Hepatocyte (in vitro differentiated cells): ENCODE data around the gene GRIN3B. TPM values are rescaled to one million over a fixed set of nuclear protein-coding genes. Genes with fewer than 3 reads are reported as not detected.

Source experiments
- DNase-seq: peaks from one replicate; pipeline ENCODE4 v3.0.0-alpha.2; 2016; ENCODE audit warnings: low spot score
- H2AFZ ChIP-seq: fragments of 200-600 bp; sonication (generic); 2 replicates; pipeline ENCODE4 v1.6.0; 2016; ENCODE audit warnings: antibody characterized with exemption, mild to moderate bottlenecking
- H3K27ac ChIP-seq: fragments of 200-600 bp; sonication (generic); 2 replicates; pipeline ENCODE4 v1.5.1; 2016; ENCODE audit warnings: mild to moderate bottlenecking
- H3K27me3 ChIP-seq: fragments of 200-600 bp; sonication (generic); 2 replicates; pipeline ENCODE4 v1.6.1; 2016
- H3K36me3 ChIP-seq: fragments of 200-600 bp; sonication (generic); replicated peaks from 2 replicates; pipeline ENCODE4 v1.5.1; 2016; ENCODE audit warnings: low read depth; ENCODE audit not compliant: insufficient read depth
- H3K4me1 ChIP-seq: fragments of 200-600 bp; sonication (generic); 2 replicates; pipeline ENCODE4 v1.5.1; 2016; ENCODE audit warnings: mild to moderate bottlenecking, moderate library complexity; ENCODE audit not compliant: insufficient read depth
- H3K4me2 ChIP-seq: fragments of 200-600 bp; sonication (generic); 2 replicates; pipeline ENCODE4 v1.6.0; 2016
- H3K4me3 ChIP-seq: fragments of 200-600 bp; sonication (generic); 2 replicates; pipeline ENCODE4 v1.5.1; 2016; ENCODE audit warnings: mild to moderate bottlenecking
- H3K79me2 ChIP-seq: fragments of 200-600 bp; sonication (generic); 2 replicates; pipeline ENCODE4 v1.6.0; 2017; ENCODE audit warnings: mild to moderate bottlenecking
- H3K9me2 ChIP-seq: fragments of 200-600 bp; sonication (generic); replicated peaks from 2 replicates; pipeline ENCODE4 v1.6.0; 2017; ENCODE audit warnings: mild to moderate bottlenecking; ENCODE audit not compliant: insufficient read depth
- H3K9me3 ChIP-seq: fragments of 200-600 bp; sonication (generic); 2 replicates; pipeline ENCODE4 v1.5.1; 2016; ENCODE audit warnings: low read depth, mild to moderate bottlenecking
- H4K20me1 ChIP-seq: fragments of 200-600 bp; sonication (generic); 2 replicates; pipeline ENCODE4 v1.6.0; 2016; ENCODE audit warnings: mild to moderate bottlenecking; ENCODE audit not compliant: insufficient read depth, poor library complexity, severe bottlenecking
- CTCF ChIP-seq: fragments of 200-600 bp; sonication (generic); IDR thresholded peaks from 2 replicates; pipeline ENCODE4 v1.5.1; 2016; ENCODE audit warnings: antibody characterized with exemption, mild to moderate bottlenecking; ENCODE audit not compliant: poor library complexity
- EZH2 ChIP-seq: fragments of 200-600 bp; sonication (generic); IDR thresholded peaks from 2 replicates; pipeline ENCODE4 v1.6.1; 2016; ENCODE audit warnings: antibody characterized with exemption, mild to moderate bottlenecking, borderline replicate concordance
- EZH2phosphoT487 ChIP-seq: fragments of 200-600 bp; sonication (generic); IDR thresholded peaks from one replicate; pipeline ENCODE4 v1.6.1; 2018; ENCODE audit warnings: antibody characterized with exemption, mild to moderate bottlenecking, low read depth, moderate library complexity; ENCODE audit not compliant: unreplicated experiment, severe bottlenecking
- WGBS: methylation state at CpG from one replicate; pipeline ENCODE4 v1.1.6; 2016; ENCODE audit warnings: low lambda C conversion rate; ENCODE audit errors: missing lambda C conversion rate; 5-methylcytosine and 5-hydroxymethylcytosine counted together
- polyA plus RNA-seq: library from polyadenylated mRNA; unstranded; fragments of >200 nt; fragmentation: Nextera tagmentation; extraction: Ambion mirVana; gene quantifications from 2 replicates; pipeline ENCODE4 v1.2.1, GENCODE V29; 2016
- total RNA-seq: library from RNA; depleted of rRNA; stranded (reverse); fragments of >200 nt; gene quantifications from 2 replicates; pipeline ENCODE4 v1.2.3, GENCODE V29; 2014

GRIN3B gene
- total and polyA plus RNA-seq, 2 experiments from 2014 or later: 0.30 to 0.48 TPM

GRCh38 chr19:1037621-1038064 is 37.4 kb downstream of the GRIN3B start:
- Histone ChIP-seq H3K79me2 (peaks cover 4% of the 10 kb centered on the region), H3K9me2 (no peaks in the 10 kb centered on the region), H3K4me1 (peaks cover 8% of the 10 kb centered on the region), H4K20me1 (peaks cover 9% of the 10 kb centered on the region), H3K36me3 (no peaks in the 10 kb centered on the region), H3K27me3 (no peaks in the 10 kb centered on the region), H3K4me3 (no peak overlapping the region), H2AFZ (no peak overlapping the region), H3K4me2 (no peak overlapping the region), H3K27ac (peak overlapping the region; percentile 51), H3K9me3 (no peaks in the 10 kb centered on the region)
- no peak for DNase-seq
- TF ChIP-seq EZH2phosphoT487 (no peak), EZH2 (no peak)
- 92% methylated on average over 21 of the region's 22 CpGs for WGBS

GRCh38 chr19:1038978-1039645 is 38.9 kb downstream of the GRIN3B start:
- peak overlapping the region; percentile 73 for H3K4me2 ChIP-seq
- H3K27me3 ChIP-seq: no peaks in the 10 kb centered on the region
- TF ChIP-seq EZH2 (no peak), EZH2phosphoT487 (no peak), CTCF (no peak)
- no peak for DNase-seq
- peaks cover 8% of the 10 kb centered on the region for H3K4me1 ChIP-seq
- peaks cover 3% of the 10 kb centered on the region for H4K20me1 ChIP-seq
- 57% methylated on average over 22 of the region's 22 CpGs for WGBS
- no peaks in the 10 kb centered on the region for H3K9me2 ChIP-seq
- H3K9me3 ChIP-seq: no peaks in the 10 kb centered on the region
- no peaks in the 10 kb centered on the region for H3K79me2 ChIP-seq
- no peak overlapping the region for H2AFZ ChIP-seq
- no peaks in the 10 kb centered on the region for H3K36me3 ChIP-seq
- H3K4me3 ChIP-seq: no peak overlapping the region
- peak overlapping the region; percentile 28 for H3K27ac ChIP-seq

GRCh38 chr19:1039646-1040475 is 39.6 kb downstream of the GRIN3B start, which contains the start of gene ABCA7:
Gene ABCA7, plus strand, starts transcription at chr19:1040107. Its CDS starts 1,255 bp downstream, at chr19:1041362.
- H3K79me2 ChIP-seq: no peaks in the 10 kb centered on the region
- no peaks in the 10 kb centered on the region for H3K9me3 ChIP-seq
- H2AFZ ChIP-seq: peak within 1 kb of the TSS; percentile 4

More at GRCh38 chr19:1039646-1040475, 39.6 kb downstream of the GRIN3B start, which contains the start of gene ABCA7:
- no peaks in the 10 kb centered on the region for H3K9me2 ChIP-seq
- peak; percentile 98 for DNase-seq
- H3K4me2 ChIP-seq: peak within 1 kb of the TSS; percentile 84
- no peaks in the 10 kb centered on the region for H3K36me3 ChIP-seq
- peak within 1 kb of the TSS; percentile 15 for H3K4me3 ChIP-seq
- 4% methylated on average over 56 of the region's 56 CpGs for WGBS
- H3K27ac ChIP-seq: peak within 1 kb of the TSS; percentile 28
- no peaks in the 10 kb centered on the region for H3K27me3 ChIP-seq
- peaks cover 3% of the 10 kb centered on the region for H4K20me1 ChIP-seq
- peaks cover 8% of the 10 kb centered on the region for H3K4me1 ChIP-seq
- TF ChIP-seq EZH2phosphoT487 (no peak), CTCF (no peak)
